H9 (cell line): ENCODE data around the gene PNKP. TPM values are rescaled to one million over a fixed set of nuclear protein-coding genes. Genes with fewer than 3 reads are reported as not detected.

Source experiments
- DNase-seq: peaks from one replicate; pipeline ENCODE4 v3.0.0-alpha.2; 2017
- H2AFZ ChIP-seq: one replicate; pipeline ENCODE4 v1.6.1; 2013; ENCODE audit warnings: mild to moderate bottlenecking, low read length, control low read depth, moderate library complexity
- H2AK5ac ChIP-seq: 2 replicates; pipeline ENCODE4 v1.6.1; 2013; ENCODE audit warnings: low read length, control low read depth, mixed read lengths; ENCODE audit not compliant: insufficient read length
- H2BK120ac ChIP-seq: one replicate; pipeline ENCODE4 v1.6.1; 2013; ENCODE audit warnings: low read depth, mild to moderate bottlenecking, low read length, control low read depth, inconsistent platforms; ENCODE audit not compliant: poor library complexity, severe bottlenecking
- H2BK12ac ChIP-seq: 2 replicates; pipeline ENCODE4 v1.6.1; 2013; ENCODE audit warnings: low read length, control low read depth, mixed read lengths, low read depth; ENCODE audit not compliant: insufficient read length
- H2BK15ac ChIP-seq: 2 replicates; pipeline ENCODE4 v1.6.1; 2013; ENCODE audit warnings: low read depth, low read length, control low read depth
- H2BK20ac ChIP-seq: one replicate; pipeline ENCODE4 v1.6.1; 2013; ENCODE audit warnings: low read depth, mild to moderate bottlenecking, low read length, control low read depth, inconsistent platforms; ENCODE audit not compliant: poor library complexity, severe bottlenecking
- H2BK5ac ChIP-seq: 2 replicates; pipeline ENCODE4 v1.6.1; 2013; ENCODE audit warnings: low read length, control low read depth, mixed read lengths; ENCODE audit not compliant: insufficient read length
- H3K14ac ChIP-seq: 2 replicates; pipeline ENCODE4 v1.6.1; 2013; ENCODE audit warnings: low read length, control low read depth; ENCODE audit not compliant: insufficient read depth
- H3K18ac ChIP-seq: 2 replicates; pipeline ENCODE4 v1.6.1; 2013; ENCODE audit warnings: low read depth, mild to moderate bottlenecking, mixed read lengths, low read length, control low read depth; ENCODE audit not compliant: insufficient read length
- H3K23ac ChIP-seq: 2 replicates; pipeline ENCODE4 v1.6.1; 2013; ENCODE audit warnings: low read length, control low read depth, mixed read lengths, low read depth; ENCODE audit not compliant: insufficient read length
- H3K23me2 ChIP-seq: 2 replicates; pipeline ENCODE4 v1.6.1; 2013; ENCODE audit warnings: low read depth, mild to moderate bottlenecking, mixed read lengths, low read length, control low read depth; ENCODE audit not compliant: insufficient read length, poor library complexity, severe bottlenecking
- H3K27ac ChIP-seq: 2 replicates; pipeline ENCODE4 v1.5.1; 2013; ENCODE audit warnings: low read length, control low read depth, mixed read lengths, low read depth; ENCODE audit not compliant: insufficient read length
- H3K27me3 ChIP-seq: 2 replicates; pipeline ENCODE4 v1.6.1; 2013; ENCODE audit warnings: low read length, control low read depth, inconsistent platforms; ENCODE audit not compliant: insufficient read depth
- H3K4ac ChIP-seq: 2 replicates; pipeline ENCODE4 v1.6.1; 2013; ENCODE audit warnings: low read depth, mild to moderate bottlenecking, control low read depth, inconsistent platforms, low read length, moderate library complexity
- H3K4me1 ChIP-seq: 2 replicates; pipeline ENCODE4 v1.6.1; 2013; ENCODE audit warnings: low read length, control low read depth, inconsistent platforms; ENCODE audit not compliant: insufficient read depth
- H3K4me2 ChIP-seq: 2 replicates; pipeline ENCODE4 v1.6.1; 2013; ENCODE audit warnings: low read length, control low read depth, mixed read lengths; ENCODE audit not compliant: insufficient read length, insufficient read depth
- H3K56ac ChIP-seq: 2 replicates; pipeline ENCODE4 v1.6.1; 2013; ENCODE audit warnings: low read depth, mild to moderate bottlenecking, mixed read lengths, low read length, control low read depth; ENCODE audit not compliant: insufficient read length
- H3K79me1 ChIP-seq: 2 replicates; pipeline ENCODE4 v1.6.1; 2013; ENCODE audit warnings: low read depth, mild to moderate bottlenecking, moderate library complexity, low read length, control low read depth, inconsistent platforms; ENCODE audit not compliant: insufficient read depth, poor library complexity, severe bottlenecking
- H3K79me2 ChIP-seq: 2 replicates; pipeline ENCODE4 v1.6.1; 2013; ENCODE audit warnings: low read length, control low read depth, inconsistent platforms; ENCODE audit not compliant: insufficient read depth
- H3K9ac ChIP-seq: 2 replicates; pipeline ENCODE4 v1.6.1; 2013; ENCODE audit warnings: low read length, control low read depth, mixed read lengths; ENCODE audit not compliant: insufficient read length; ENCODE audit errors: extremely low read depth
- H3K9me3 ChIP-seq: one replicate; pipeline ENCODE4 v1.6.1; 2013; ENCODE audit warnings: low read depth, low read length, inconsistent platforms; ENCODE audit not compliant: control insufficient read depth
- H3T11ph ChIP-seq: one replicate; pipeline ENCODE4 v1.6.1; 2013; ENCODE audit warnings: mild to moderate bottlenecking, low read length, control low read depth, inconsistent platforms
- H4K20me1 ChIP-seq: one replicate; pipeline ENCODE4 v1.6.1; 2013; ENCODE audit not compliant: control insufficient read depth, insufficient read length, insufficient read depth
- H4K5ac ChIP-seq: 2 replicates; pipeline ENCODE4 v1.6.1; 2013; ENCODE audit warnings: low read depth, mild to moderate bottlenecking, mixed read lengths, low read length, control low read depth; ENCODE audit not compliant: insufficient read length
- H4K8ac ChIP-seq: replicated peaks from 2 replicates; pipeline ENCODE4 v1.6.1; 2013; ENCODE audit warnings: low read length, control low read depth, mixed read lengths, low read depth; ENCODE audit not compliant: insufficient read length
- H4K91ac ChIP-seq: 2 replicates; pipeline ENCODE4 v1.6.1; 2013; ENCODE audit warnings: low read depth, mild to moderate bottlenecking, moderate library complexity, mixed read lengths, low read length, control low read depth; ENCODE audit not compliant: insufficient read length
- H3K27ac Mint-ChIP-seq, 3 experiments: 2 replicates in 2 of 3; 3 replicates in 1 of 3; pipeline ENCODE4 v1.8.0; 2020 to 2021; ENCODE audit warnings: mixed read lengths in 3 of 3, mild to moderate bottlenecking in 1 of 3, moderate library complexity in 1 of 3
- H3K27me3 Mint-ChIP-seq: 2 replicates; pipeline ENCODE4 v1.8.0; 2021; ENCODE audit warnings: low read depth, mild to moderate bottlenecking, moderate library complexity, mixed read lengths
- H3K36me3 Mint-ChIP-seq, 3 experiments: 2 replicates in 2 of 3; 3 replicates in 1 of 3; pipeline ENCODE4 v1.8.0; 2020 to 2021; ENCODE audit warnings: low read depth in 3 of 3, mixed read lengths in 3 of 3; ENCODE audit not compliant: insufficient read depth in 1 of 3
- H3K4me1 Mint-ChIP-seq, 2 experiments: 2 replicates each; pipeline ENCODE4 v1.8.0; 2020; ENCODE audit warnings: mixed read lengths in 2 of 2
- H3K4me3 Mint-ChIP-seq, 2 experiments: 2 replicates in 1 of 2; 3 replicates in 1 of 2; pipeline ENCODE4 v1.8.0; 2020 to 2021; ENCODE audit warnings: mild to moderate bottlenecking in 2 of 2, mixed read lengths in 2 of 2, moderate library complexity in 1 of 2
- H3K9me3 Mint-ChIP-seq, 2 experiments: 2 replicates in 1 of 2; 3 replicates in 1 of 2; pipeline ENCODE4 v1.8.0; 2020; ENCODE audit warnings: mild to moderate bottlenecking in 2 of 2, mixed read lengths in 2 of 2, moderate library complexity in 1 of 2
- WGBS: extraction: QIAGEN DNeasy Blood & Tissue Kit; methylation state at CpG from one replicate; pipeline ENCODE4 v1.1.7; 2013; ENCODE audit warnings: missing lambda C conversion rate, low lambda C conversion rate, mixed read lengths; ENCODE audit not compliant: insufficient read length; ENCODE audit errors: extremely low coverage; 5-methylcytosine and 5-hydroxymethylcytosine counted together
- total RNA-seq: library from RNA; stranded (reverse); gene quantifications from 2 replicates; pipeline ENCODE4 v1.2.1, GENCODE V29; 2021
- TF ChIP-seq, protein P1 (sequence below): fragments of 200-600 bp; sonication (generic); conservative IDR thresholded peaks from 3 replicates; pipeline ENCODE4 v1.8.0; 2021; ENCODE audit warnings: antibody characterized with exemption, mild to moderate bottlenecking

PNKP gene
- total RNA-seq, 1 experiment from 2014 or later: 157 TPM

DNA sequence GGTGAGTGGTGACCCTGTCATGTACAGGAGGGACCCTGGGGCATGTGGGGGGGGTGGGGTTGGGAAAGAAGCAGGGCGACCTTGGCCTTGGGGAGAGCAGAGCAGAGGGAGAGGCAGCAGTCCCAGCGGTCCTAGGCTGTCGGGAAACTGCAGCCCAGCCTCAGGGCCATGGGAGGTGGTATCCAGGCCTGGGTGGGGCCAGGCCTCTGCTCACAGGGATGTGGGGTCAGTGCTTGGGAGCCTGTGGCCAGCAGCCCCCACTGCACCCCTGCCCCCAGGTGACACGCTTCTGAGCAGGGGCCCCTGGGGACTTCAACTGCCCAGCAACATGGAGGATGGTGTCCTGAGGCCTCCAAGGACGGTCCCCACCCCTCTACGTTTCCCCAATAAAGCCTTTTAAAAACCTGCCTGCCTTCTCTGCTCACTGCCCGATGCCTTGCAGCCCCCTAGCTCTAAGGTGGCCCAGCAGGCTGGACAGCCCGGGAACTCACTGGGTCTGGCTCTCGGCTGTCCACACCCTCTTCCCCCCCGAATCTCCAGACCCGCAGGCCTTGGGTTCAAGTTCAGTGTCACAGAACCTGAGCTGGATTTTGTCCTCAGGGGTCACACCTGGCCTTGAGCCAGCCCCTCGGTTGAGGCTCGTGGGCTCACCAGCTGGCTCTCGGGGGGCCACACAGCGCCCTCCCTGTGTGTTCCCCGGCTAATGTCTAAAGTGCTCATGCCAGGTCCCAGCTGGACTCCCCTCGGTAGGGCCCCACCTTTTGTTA, 6.9 kb downstream of the PNKP start:
- Histone ChIP-seq H3K4ac (no peak overlapping the region), H3K79me1 (peaks cover 5% of the 10 kb centered on the region), H2AK5ac (no peak overlapping the region), H2AFZ (no peak overlapping the region), H3K56ac (no peak overlapping the region), H4K91ac (no peak overlapping the region), H4K8ac (no peak overlapping the region), H3K14ac (no peak overlapping the region; the same call in 1 of the 2 replicates), H3K4me2 (no peak overlapping the region), H3K18ac (no peak overlapping the region), H2BK5ac (no peak overlapping the region), H3K27me3 (no peaks in the 10 kb centered on the region), H3K23me2 (no peaks in the 10 kb centered on the region), H4K20me1 (peaks cover 3% of the 10 kb centered on the region), H3K79me2 (no peaks in the 10 kb centered on the region), H2BK20ac (no peak overlapping the region), H3K9me3 (no peaks in the 10 kb centered on the region), H3K27ac (no peak overlapping the region), H4K5ac (no peak overlapping the region), H2BK12ac (no peak overlapping the region), H3K23ac (no peak overlapping the region), H3K9ac (no peak overlapping the region), H3K4me1 (no peaks in the 10 kb centered on the region), H2BK120ac (no peak overlapping the region), H2BK15ac (no peak overlapping the region), H3T11ph (no peak overlapping the region)
- Mint-ChIP-seq H3K4me1 (peaks cover 11 to 28% of the 10 kb centered on the region in 2 experiments), H3K4me3 (no peak overlapping the region), H3K9me3 (peaks cover 0 to 4% of the 10 kb centered on the region in 2 experiments; a peak in 1 of 5 replicates), H3K36me3 (peaks cover 32 to 88% (median 71%) of the 10 kb centered on the region in 3 experiments), H3K27ac (peak overlapping the region in 2 of 3 experiments; percentile 72 to 87; a peak in 6 of 7 replicates), H3K27me3 (peaks cover 3% of the 10 kb centered on the region)
- no peak for DNase-seq
- no CpG with 5 or more reads among the region's 17 CpGs for WGBS
- TF ChIP-seq, protein P1, sequence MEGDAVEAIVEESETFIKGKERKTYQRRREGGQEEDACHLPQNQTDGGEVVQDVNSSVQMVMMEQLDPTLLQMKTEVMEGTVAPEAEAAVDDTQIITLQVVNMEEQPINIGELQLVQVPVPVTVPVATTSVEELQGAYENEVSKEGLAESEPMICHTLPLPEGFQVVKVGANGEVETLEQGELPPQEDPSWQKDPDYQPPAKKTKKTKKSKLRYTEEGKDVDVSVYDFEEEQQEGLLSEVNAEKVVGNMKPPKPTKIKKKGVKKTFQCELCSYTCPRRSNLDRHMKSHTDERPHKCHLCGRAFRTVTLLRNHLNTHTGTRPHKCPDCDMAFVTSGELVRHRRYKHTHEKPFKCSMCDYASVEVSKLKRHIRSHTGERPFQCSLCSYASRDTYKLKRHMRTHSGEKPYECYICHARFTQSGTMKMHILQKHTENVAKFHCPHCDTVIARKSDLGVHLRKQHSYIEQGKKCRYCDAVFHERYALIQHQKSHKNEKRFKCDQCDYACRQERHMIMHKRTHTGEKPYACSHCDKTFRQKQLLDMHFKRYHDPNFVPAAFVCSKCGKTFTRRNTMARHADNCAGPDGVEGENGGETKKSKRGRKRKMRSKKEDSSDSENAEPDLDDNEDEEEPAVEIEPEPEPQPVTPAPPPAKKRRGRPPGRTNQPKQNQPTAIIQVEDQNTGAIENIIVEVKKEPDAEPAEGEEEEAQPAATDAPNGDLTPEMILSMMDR: no peak
